T1000 (cell line): Measurements from ENCODE around the gene ACACA.

Source experiments
- DNase-seq: peaks from one replicate; lab custom pipeline; 2025; ENCODE audit warnings: mixed read lengths; lab: John Stamatoyannopoulos, UW

ACACA gene

GRCh38 chr17:37292429-37293139 lies 114.1 kb downstream of the ACACA start:
- no peak for DNase-seq

- no peak for DNase-seq
These were observed 115.3 kb downstream of the ACACA start for GRCh38 chr17:37291351-37291750.

GRCh38 chr17:37286430-37286829 lies 120.2 kb downstream of the ACACA start:
- no peak for DNase-seq

DNA sequence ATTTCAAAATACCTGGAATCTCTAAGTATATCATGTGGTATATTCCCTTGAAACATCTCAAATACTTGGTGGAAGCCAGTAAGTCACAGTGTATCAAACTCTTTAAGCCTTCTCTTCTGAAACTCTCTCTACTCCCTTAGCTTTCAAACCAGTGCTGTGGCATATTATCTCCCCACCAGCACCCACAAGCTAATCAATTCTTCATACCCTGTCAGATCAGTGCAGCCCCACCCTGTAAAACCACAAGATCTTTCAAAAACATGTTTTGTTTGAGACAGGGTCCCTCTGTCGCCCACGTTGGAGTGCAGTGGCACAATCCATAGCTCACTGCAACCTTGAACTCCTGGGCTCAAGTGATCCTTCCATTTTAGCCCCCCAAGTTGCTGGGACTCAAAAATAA lies 122.4 kb downstream of the ACACA start:
- DNase-seq: no peak

GRCh38 chr17:37283414-37283961 lies 123.1 kb downstream of the ACACA start:
- DNase-seq: no peak

DNA sequence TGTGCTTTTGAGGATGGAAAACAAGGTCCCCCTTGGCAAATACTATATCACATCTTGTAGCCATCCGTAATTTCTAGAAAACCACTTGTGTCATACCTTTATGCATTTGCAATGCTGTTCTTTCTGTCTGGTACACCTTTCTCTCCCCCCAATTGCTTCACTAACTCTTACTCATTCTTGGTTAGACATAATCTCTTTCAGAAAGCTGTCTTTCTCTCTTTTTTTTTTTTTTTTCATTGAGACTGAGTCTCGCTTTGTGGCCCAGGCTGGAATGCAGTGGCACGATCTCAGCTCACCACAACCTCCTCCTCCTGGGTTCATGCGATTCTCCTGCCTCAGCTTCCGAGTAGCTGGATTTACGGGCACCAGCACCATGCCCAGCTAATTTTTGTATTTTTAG lies 125.8 kb downstream of the ACACA start:
- no peak for DNase-seq

DNA sequence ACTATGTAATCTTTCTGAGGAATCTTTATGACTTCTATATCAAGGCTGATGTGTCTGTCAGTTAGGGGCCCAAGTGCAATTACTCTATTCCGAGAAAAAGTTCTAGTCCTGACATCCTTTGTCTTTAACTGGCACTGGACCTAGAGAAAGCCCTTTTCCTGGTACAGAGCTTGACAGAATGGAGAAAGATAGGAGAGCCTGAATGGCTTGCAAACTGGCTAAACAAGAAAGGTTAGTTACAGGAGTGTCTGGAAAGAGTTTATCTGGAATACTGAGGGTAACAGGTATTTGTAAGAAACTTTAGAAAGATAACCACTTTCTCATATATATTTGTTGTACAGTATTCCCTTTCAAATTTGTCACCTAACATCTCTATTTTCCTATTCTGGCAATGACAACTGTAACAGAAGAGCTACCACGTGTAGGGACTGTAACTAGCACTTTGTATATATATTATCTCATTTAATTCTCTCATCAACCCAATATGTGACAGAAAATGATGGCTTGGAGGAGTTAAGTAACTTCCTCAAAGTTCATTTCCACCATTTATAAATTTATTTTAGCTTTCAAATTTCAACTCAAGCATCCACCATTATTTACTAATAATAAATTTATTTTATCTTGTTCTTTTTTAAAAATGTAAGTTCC lies 128.3 kb downstream of the ACACA start:
- no peak for DNase-seq

GRCh38 chr17:37276475-37276874 lies 130.2 kb downstream of the ACACA start:
- DNase-seq: no peak

DNA sequence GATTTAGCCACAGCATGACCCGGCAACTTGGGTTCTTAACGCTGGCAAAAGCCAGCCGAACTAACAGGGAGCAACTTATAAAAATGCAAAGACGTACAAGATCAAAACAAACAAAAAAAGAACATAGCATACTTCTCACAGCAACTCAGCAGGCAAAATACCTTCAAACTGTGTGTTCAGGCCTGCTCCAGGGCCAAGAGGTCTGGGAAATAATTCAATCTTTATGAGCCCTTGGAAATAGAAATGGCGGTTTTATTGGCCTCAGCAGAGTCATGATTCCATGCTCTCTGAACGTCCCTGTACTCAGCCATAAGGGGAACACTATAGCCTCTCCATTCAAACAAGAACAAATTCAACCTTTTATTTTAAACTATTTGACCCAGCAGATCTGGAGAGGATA lies 132.2 kb downstream of the ACACA start:
- DNase-seq: no peak

GRCh38 chr17:37273409-37274051 lies 133.1 kb downstream of the ACACA start:
- no peak for DNase-seq

- DNase-seq: no peak
These were observed 141.0 kb downstream of the ACACA start for GRCh38 chr17:37265446-37266173.

DNA sequence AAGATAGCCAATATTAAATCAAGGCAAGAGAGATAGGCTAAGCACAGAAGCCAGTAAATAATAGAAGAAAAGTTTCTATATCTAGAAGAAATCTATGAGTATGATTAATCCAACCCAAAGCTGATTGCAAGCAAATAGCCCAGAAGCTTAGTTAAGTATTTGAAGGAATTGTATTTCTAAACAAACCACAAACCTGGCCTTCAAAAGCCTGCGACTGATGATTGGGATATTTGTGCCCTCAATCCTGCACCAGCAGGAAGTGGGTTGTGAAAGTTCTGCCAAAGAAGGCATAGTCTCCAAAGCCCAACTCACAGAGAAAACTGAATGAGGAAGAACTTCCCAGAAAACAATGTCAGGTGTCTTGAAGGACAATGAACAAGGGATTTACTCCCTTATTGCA lies 145.3 kb downstream of the ACACA start:
- DNase-seq: no peak

- DNase-seq: no peak
These were observed 147.5 kb downstream of the ACACA start for GRCh38 chr17:37259030-37259735.

DNA sequence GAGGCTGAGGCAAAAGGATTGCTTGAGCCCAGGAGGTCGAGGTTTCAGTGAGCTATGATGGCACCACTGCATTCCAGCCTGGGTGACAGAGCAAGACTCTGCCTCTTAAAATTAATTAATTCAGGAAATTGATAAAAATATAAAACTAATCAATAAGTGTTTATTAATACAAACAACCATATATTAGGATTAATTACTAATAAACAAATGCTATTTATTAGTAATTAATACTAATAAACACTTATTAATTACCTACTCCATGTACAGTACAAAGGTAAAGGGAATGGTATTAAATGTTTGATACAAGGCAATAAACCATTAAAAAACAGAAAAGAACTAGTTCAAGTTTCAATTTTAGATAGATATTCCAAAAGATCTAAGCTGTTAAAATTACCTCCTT lies 150.0 kb downstream of the ACACA start:
- no peak for DNase-seq

DNA sequence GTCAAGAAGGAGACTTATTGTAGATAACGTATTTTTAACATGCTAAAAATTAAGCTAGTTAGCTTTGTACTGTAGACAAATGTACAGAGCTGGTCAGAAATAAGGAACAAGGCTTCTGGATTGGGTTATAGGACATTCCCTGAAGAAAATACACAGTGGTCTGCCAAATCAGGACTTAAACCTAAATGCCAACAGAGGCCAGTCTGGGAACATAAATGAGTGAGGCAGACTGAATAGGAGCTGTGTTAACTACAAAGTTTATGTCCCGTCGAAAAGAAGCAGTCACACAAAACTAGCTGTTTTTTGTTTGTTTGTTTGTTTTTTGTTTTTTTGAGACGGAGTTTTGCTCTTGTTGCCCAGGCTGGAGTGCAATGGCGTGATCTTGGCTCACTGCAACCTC lies 151.2 kb downstream of the ACACA start:
- no peak for DNase-seq

GRCh38 chr17:37247825-37248224 lies 158.8 kb downstream of the ACACA start:
- no peak for DNase-seq

- DNase-seq: no peak
These were observed 160.6 kb downstream of the ACACA start for GRCh38 chr17:37246085-37246484.

- no peak for DNase-seq
These were observed 166.3 kb downstream of the ACACA start for GRCh38 chr17:37240381-37240780.

DNA sequence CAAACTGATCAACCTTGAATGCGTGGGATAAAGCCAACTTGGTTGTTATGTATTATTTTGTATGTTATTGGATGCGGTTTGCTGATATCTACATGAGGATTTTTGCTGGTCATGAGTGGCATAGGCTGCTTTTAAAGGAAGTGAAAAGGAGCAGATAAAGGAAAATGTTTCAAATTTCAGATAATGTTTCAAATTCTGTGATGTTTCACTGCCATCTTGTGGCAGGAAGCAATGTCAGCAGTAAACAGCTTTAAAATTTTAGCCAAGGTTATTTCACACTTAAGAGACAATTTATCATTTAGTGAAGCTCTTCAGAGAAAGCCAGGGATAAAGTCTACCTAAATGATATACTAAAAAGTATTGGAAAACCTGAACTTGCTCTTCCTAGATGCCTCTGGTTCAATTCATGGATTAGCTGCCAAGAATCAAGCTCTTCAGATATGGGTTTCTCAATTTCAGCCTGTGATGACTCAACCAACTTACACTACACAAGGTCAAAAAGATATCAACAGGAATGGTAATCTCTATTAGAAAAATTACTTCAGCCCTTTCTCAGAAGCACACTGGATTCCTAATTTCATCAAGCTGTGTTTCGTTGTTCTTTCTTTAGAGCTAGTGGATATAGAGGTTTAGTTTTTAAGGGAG lies 166.8 kb downstream of the ACACA start:
- DNase-seq: no peak

DNA sequence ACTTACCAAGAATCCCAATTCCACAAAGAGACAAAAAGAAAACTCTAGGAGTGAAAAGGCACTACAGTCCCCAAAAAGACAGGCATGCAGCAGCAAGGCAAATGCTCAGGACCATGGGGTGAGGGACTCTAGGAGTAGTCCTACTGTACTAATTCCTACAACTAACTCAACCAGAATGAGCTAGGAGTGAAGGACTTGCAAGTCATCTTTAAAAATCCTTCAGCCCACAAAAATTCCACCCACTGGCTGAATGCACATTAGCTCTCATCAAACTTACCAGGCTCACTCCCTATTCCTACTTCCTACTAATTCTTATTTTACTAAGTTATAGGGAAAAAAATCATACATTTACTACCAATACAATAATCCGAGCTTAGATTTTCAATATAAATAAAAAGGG lies 172.5 kb downstream of the ACACA start:
- DNase-seq: no peak

GRCh38 chr17:37233036-37233435 lies 173.6 kb downstream of the ACACA start:
- no peak for DNase-seq
